Activated CD8-positive, alpha-beta T cell treated with anti-CD3 and anti-CD28 coated beads for 36 hours (primary cell): ENCODE measurements around the gene VAT1. TPM values are rescaled to one million over a fixed set of nuclear protein-coding genes. Genes with fewer than 3 reads are reported as not detected.
"Not testable (repeated sequence)": the region's sequence is repeated elsewhere in the genome, so short reads cannot be mapped to it uniquely, and the experiment has no call there.

Experiments used
- ATAC-seq: fragments of 200-7000 bp; cut with Tn5 transposase; one replicate; pipeline ENCODE4 v1.10.0; 2021; ENCODE audit warnings: mild to moderate bottlenecking, moderate library complexity
- CTCF ChIA-PET: fragments of 350-600 bp; sonication (Branson Sonifier 250); formaldehyde crosslinking; loops from one replicate; lab custom pipeline; 2021; ENCODE audit warnings: antibody characterized with exemption; lab: Charles Lee
- POLR2A ChIA-PET: fragments of 350-600 bp; sonication (Branson Sonifier 250); formaldehyde crosslinking; loops from one replicate; lab custom pipeline; 2021; ENCODE audit warnings: antibody characterized with exemption; lab: Charles Lee
- DNase-seq: peaks from one replicate; pipeline ENCODE4 v3.0.0-alpha.2; 2020
- H3K27ac Mint-ChIP-seq: one replicate; pipeline ENCODE4 v1.8.0; 2021; ENCODE audit warnings: mild to moderate bottlenecking, mixed read lengths
- H3K27me3 Mint-ChIP-seq: one replicate; pipeline ENCODE4 v1.8.0; 2021; ENCODE audit warnings: mixed read lengths
- H3K36me3 Mint-ChIP-seq: one replicate; pipeline ENCODE4 v1.8.0; 2021; ENCODE audit warnings: low read depth, mixed read lengths
- H3K4me1 Mint-ChIP-seq: one replicate; pipeline ENCODE4 v1.8.0; 2021; ENCODE audit warnings: low read depth, mixed read lengths
- H3K4me3 Mint-ChIP-seq: one replicate; pipeline ENCODE4 v1.8.0; 2021; ENCODE audit warnings: mild to moderate bottlenecking, moderate library complexity, mixed read lengths
- H3K9me3 Mint-ChIP-seq: one replicate; pipeline ENCODE4 v1.8.0; 2021; ENCODE audit warnings: mixed read lengths
- CTCF ChIP-seq: fragments of 200-600 bp; IDR thresholded peaks from one replicate; pipeline ENCODE4 v1.8.0; 2022; ENCODE audit warnings: antibody characterized with exemption, mild to moderate bottlenecking
- intact Hi-C: fragments of 100-400 bp; cut with micrococcal nuclease; formaldehyde crosslinking; loops from one replicate; pipeline ENCODE4 v1.10.0; 2022
- total RNA-seq, 2 experiments: library from RNA; stranded (reverse); gene quantifications; one replicate each; pipeline ENCODE4 v1.2.3, GENCODE V29; 2021

The VAT1 gene
- total RNA-seq, 2 experiments from 2014 or later, result 35.9 to 39.4 TPM

GRCh38 chr17:42999003-42999525, 23.1 kb downstream of the VAT1 start:
- Mint-ChIP-seq H3K27me3 (no peaks in the 10 kb centered on the region), H3K36me3 (peaks cover 49% of the 10 kb centered on the region), H3K4me3 (peak overlapping the region; percentile 96), H3K4me1 (peaks cover 29% of the 10 kb centered on the region), H3K27ac (peak overlapping the region; percentile 99), H3K9me3 (no peaks in the 10 kb centered on the region)
- CTCF ChIA-PET, result interaction anchor here (0.9 to 2.6 kb wide), 9 partner anchors 8 to 421 kb away, joined by 3 to 21 read pairs (median 10); partner anchors contain the start of genes BECN1, IFI35 and PSMC3IP
- DNase-seq (no peak), ATAC-seq (no peak)
- intact Hi-C loops, result loop anchor here (10.0 kb wide), 1 partner anchor 154 kb away; the partner anchor contains the start of gene AOC2
- no peak for TF ChIP-seq CTCF
- POLR2A ChIA-PET, result interaction anchor here (0.6 to 3.2 kb wide), 19 partner anchors 8 to 437 kb away, joined by 3 to 36 read pairs (median 9); partner anchors contain the start of genes AARSD1, BECN1, BRCA1 and IFI35

- Mint-ChIP-seq H3K36me3 (peaks cover 47% of the 10 kb centered on the region), H3K9me3 (no peaks in the 10 kb centered on the region), H3K27me3 (no peaks in the 10 kb centered on the region), H3K4me3 (peak within 1 kb of the TSS; percentile 96), H3K4me1 (peaks cover 25% of the 10 kb centered on the region), H3K27ac (peak within 1 kb of the TSS; percentile 99)
- DNase-seq (peak; percentile 99), ATAC-seq (peak; percentile 97)
- intact Hi-C loops, result loop anchor here (10.0 kb wide), 1 partner anchor 153 kb away; the partner anchor contains the start of gene AOC2
- CTCF ChIA-PET, result interaction anchor here (0.6 to 2.6 kb wide), 29 partner anchors 9 to 420 kb away, joined by 3 to 21 read pairs (median 4); partner anchors contain the start of genes AARSD1, BECN1, IFI35 and PSMC3IP
- POLR2A ChIA-PET, result interaction anchor here (0.6 to 3.2 kb wide), 31 partner anchors 9 to 363 kb away, joined by 3 to 36 read pairs (median 4); partner anchors contain the start of genes AARSD1, BECN1, BRCA1 and IFI35
- TF ChIP-seq CTCF, result peak; percentile 85
These were observed 23.9 kb downstream of the VAT1 start, which contains the start of gene RPL27 for GRCh38 chr17:42997984-42998938. Gene RPL27, plus strand, starts transcription at chr17:42998419. Its CDS starts 332 bp downstream, at chr17:42998751.

DNA sequence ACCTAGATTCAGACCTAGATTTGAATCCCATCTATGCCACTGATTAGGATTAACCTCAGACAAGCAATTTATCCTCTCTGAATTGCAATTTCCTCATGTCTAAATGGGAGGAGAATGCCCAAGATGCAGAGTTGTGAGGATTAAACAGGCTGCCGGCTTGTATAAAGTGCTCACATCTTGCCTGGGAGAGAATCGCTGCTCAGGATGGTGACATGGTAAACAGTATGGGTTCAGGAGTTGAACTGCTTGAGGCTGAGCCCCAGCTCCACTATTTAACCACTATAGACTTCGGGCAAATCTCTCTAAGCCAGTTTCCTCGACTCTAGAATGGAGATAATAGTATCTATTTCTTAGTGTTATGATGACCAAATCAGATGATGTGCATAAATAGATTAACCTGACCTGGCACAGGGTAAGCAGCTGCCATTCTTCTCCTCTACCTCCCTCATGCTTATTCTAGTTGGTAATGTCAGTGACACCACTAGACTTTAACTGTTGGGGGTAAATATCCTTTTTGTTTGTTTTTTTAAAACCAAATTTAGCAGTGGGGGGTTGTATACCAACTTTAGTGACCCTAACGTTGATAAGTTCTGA, 24.7 kb downstream of the VAT1 start:
- intact Hi-C loops, result loop anchor here (10.0 kb wide), 1 partner anchor 153 kb away; the partner anchor contains the start of gene AOC2

GRCh38 chr17:42993913-42994312, 28.3 kb downstream of the VAT1 start:
- DNase-seq, H3K4me3 Mint-ChIP-seq, H3K27ac Mint-ChIP-seq, ATAC-seq, CTCF ChIA-PET, H3K4me1 Mint-ChIP-seq, H3K27me3 Mint-ChIP-seq, H3K9me3 Mint-ChIP-seq: not testable (repeated sequence)
- peaks cover 37% of the 10 kb centered on the region for H3K36me3 Mint-ChIP-seq
- POLR2A ChIA-PET, result interaction anchor here (0.8 kb wide), 1 partner anchor 12 kb away, joined by 3 read pairs; no protein-coding TSS in a partner anchor
- intact Hi-C loops, result loop anchor here (10.0 kb wide), 1 partner anchor 149 kb away; the partner anchor contains the start of gene AOC2

More for the DNA sequence above, 24.7 kb downstream of the VAT1 start:
- no peaks in the 10 kb centered on the region for H3K9me3 Mint-ChIP-seq
- H3K27me3 Mint-ChIP-seq, result no peaks in the 10 kb centered on the region
- H3K4me1 Mint-ChIP-seq, result peaks cover 24% of the 10 kb centered on the region
- POLR2A ChIA-PET, result interaction anchor here (0.7 to 3.2 kb wide), 28 partner anchors 10 to 364 kb away, joined by 3 to 36 read pairs (median 6); partner anchors contain the start of genes AARSD1, BECN1, BRCA1 and IFI35
- no peak for DNase-seq
- ATAC-seq, result peak; percentile 2
- H3K4me3 Mint-ChIP-seq, result peak overlapping the region; percentile 96
- H3K27ac Mint-ChIP-seq, result peak overlapping the region; percentile 99
- TF ChIP-seq CTCF, result no peak
- peaks cover 46% of the 10 kb centered on the region for H3K36me3 Mint-ChIP-seq
- CTCF ChIA-PET, result interaction anchor here (0.8 to 2.6 kb wide), 24 partner anchors 10 to 419 kb away, joined by 3 to 21 read pairs (median 5); partner anchors contain the start of genes BECN1, IFI35, PSMC3IP and PSME3
